Activated CD8-positive, alpha-beta T cell treated with anti-CD3 and anti-CD28 coated beads for 36 hours (primary cell): ENCODE data around the gene RNF7. TPM values are rescaled to one million over a fixed set of nuclear protein-coding genes. Genes with fewer than 3 reads are reported as not detected.

Source experiments
- ATAC-seq: fragments of 200-7000 bp; cut with Tn5 transposase; one replicate; pipeline ENCODE4 v1.10.0; 2021; ENCODE audit warnings: mild to moderate bottlenecking, moderate library complexity
- CTCF ChIA-PET: fragments of 350-600 bp; sonication (Branson Sonifier 250); formaldehyde crosslinking; loops from one replicate; lab custom pipeline; 2021; ENCODE audit warnings: antibody characterized with exemption; lab: Charles Lee
- POLR2A ChIA-PET: fragments of 350-600 bp; sonication (Branson Sonifier 250); formaldehyde crosslinking; loops from one replicate; lab custom pipeline; 2021; ENCODE audit warnings: antibody characterized with exemption; lab: Charles Lee
- DNase-seq: peaks from one replicate; pipeline ENCODE4 v3.0.0-alpha.2; 2020
- H3K27ac Mint-ChIP-seq: one replicate; pipeline ENCODE4 v1.8.0; 2021; ENCODE audit warnings: mild to moderate bottlenecking, mixed read lengths
- H3K27me3 Mint-ChIP-seq: one replicate; pipeline ENCODE4 v1.8.0; 2021; ENCODE audit warnings: mixed read lengths
- H3K36me3 Mint-ChIP-seq: one replicate; pipeline ENCODE4 v1.8.0; 2021; ENCODE audit warnings: low read depth, mixed read lengths
- H3K4me1 Mint-ChIP-seq: one replicate; pipeline ENCODE4 v1.8.0; 2021; ENCODE audit warnings: low read depth, mixed read lengths
- H3K4me3 Mint-ChIP-seq: one replicate; pipeline ENCODE4 v1.8.0; 2021; ENCODE audit warnings: mild to moderate bottlenecking, moderate library complexity, mixed read lengths
- H3K9me3 Mint-ChIP-seq: one replicate; pipeline ENCODE4 v1.8.0; 2021; ENCODE audit warnings: mixed read lengths
- CTCF ChIP-seq: fragments of 200-600 bp; IDR thresholded peaks from one replicate; pipeline ENCODE4 v1.8.0; 2022; ENCODE audit warnings: antibody characterized with exemption, mild to moderate bottlenecking
- intact Hi-C: fragments of 100-400 bp; cut with micrococcal nuclease; formaldehyde crosslinking; loops from one replicate; pipeline ENCODE4 v1.10.0; 2022
- total RNA-seq, 2 experiments: library from RNA; stranded (reverse); gene quantifications; one replicate each; pipeline ENCODE4 v1.2.3, GENCODE V29; 2021

Gene RNF7
- total RNA-seq, 2 experiments from 2014 or later = 56.1 to 57.9 TPM

- ATAC-seq (no peak), DNase-seq (no peak)
- Mint-ChIP-seq H3K27me3 (no peaks in the 10 kb centered on the region), H3K4me3 (no peak overlapping the region), H3K27ac (no peak overlapping the region), H3K4me1 (peaks cover 5% of the 10 kb centered on the region), H3K9me3 (no peaks in the 10 kb centered on the region), H3K36me3 (no peaks in the 10 kb centered on the region)
- ChIA-PET CTCF (interaction anchor here (0.7 kb wide), 1 partner anchor 51 kb away, joined by 3 read pairs; no protein-coding TSS in a partner anchor), POLR2A (no interaction called here)
- intact Hi-C loops = no loop called here
- no peak for TF ChIP-seq CTCF
These were observed 51.2 kb downstream of the RNF7 start for GRCh38 chr3:141789281-141789680.

DNA sequence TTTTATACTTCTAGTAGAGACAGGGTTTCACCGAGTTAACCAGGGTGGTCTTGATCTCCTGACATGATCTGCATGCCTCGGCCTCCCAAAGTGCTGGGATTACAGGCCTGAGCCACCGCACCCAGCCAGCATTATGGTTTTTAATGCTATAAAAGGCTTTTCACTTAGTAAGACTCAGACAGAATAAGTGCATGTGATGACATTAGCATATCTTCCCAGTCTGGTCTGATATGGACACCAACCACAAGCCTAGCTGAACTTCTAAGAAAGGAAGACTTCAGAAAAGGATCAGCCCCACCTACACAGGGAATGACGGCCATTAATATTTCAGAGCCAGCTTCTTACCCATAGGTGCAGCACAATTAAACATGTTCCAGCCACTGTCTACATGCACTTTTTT lies 52.1 kb downstream of the RNF7 start:
- Mint-ChIP-seq H3K27me3 (no peaks in the 10 kb centered on the region), H3K27ac (no peak overlapping the region), H3K4me3 (no peak overlapping the region), H3K36me3 (no peaks in the 10 kb centered on the region), H3K9me3 (no peaks in the 10 kb centered on the region), H3K4me1 (peaks cover 14% of the 10 kb centered on the region)
- DNase-seq (no peak), ATAC-seq (no peak)
- intact Hi-C loops = no loop called here
- ChIA-PET POLR2A (no interaction called here), CTCF (interaction anchor here (0.7 kb wide), 1 partner anchor 51 kb away, joined by 3 read pairs; no protein-coding TSS in a partner anchor)
- TF ChIP-seq CTCF = no peak

DNA sequence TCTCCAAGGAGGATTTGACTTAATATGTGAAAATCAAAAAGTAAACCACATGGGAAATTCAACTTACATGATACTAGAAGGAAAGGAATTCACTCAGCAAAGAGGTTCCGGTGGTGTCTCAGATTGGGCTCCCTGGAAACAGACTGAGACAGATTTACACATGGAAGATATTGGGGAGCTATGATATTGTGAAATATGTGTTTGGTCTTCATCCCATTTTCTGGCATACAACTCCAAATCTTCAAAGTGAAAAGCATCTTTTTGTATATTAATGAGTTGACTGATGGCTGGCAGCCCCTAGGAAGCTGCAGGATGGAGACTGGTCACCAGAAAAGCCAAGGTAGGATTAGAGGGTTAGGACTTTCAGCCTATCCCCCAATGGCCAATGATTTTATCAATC lies 54.4 kb downstream of the RNF7 start:
- no peak overlapping the region for H3K4me3 Mint-ChIP-seq
- H3K9me3 Mint-ChIP-seq = no peaks in the 10 kb centered on the region
- H3K27ac Mint-ChIP-seq = no peak overlapping the region
- intact Hi-C loops = no loop called here
- H3K4me1 Mint-ChIP-seq = peaks cover 35% of the 10 kb centered on the region
- no peak for TF ChIP-seq CTCF
- POLR2A ChIA-PET = interaction anchor here (1.1 kb wide), 1 partner anchor 15 kb away, joined by 3 read pairs; no protein-coding TSS in a partner anchor
- DNase-seq = no peak
- no peaks in the 10 kb centered on the region for H3K36me3 Mint-ChIP-seq
- no peaks in the 10 kb centered on the region for H3K27me3 Mint-ChIP-seq
- no peak for ATAC-seq
- CTCF ChIA-PET = interaction anchor here (1.1 to 1.7 kb wide), 2 partner anchors 40 to 83 kb away, joined by 3 to 4 read pairs; no protein-coding TSS in a partner anchor

- ChIA-PET POLR2A (interaction anchor here (1.4 kb wide), 1 partner anchor 14 kb away, joined by 3 read pairs; no protein-coding TSS in a partner anchor), CTCF (interaction anchor here (1.1 kb wide), 1 partner anchor 41 kb away, joined by 3 read pairs; no protein-coding TSS in a partner anchor)
- DNase-seq (no peak), ATAC-seq (no peak)
- H3K9me3 Mint-ChIP-seq = no peaks in the 10 kb centered on the region
- intact Hi-C loops = no loop called here
- no peaks in the 10 kb centered on the region for H3K27me3 Mint-ChIP-seq
- no peak overlapping the region for H3K4me3 Mint-ChIP-seq
- no peak overlapping the region for H3K27ac Mint-ChIP-seq
- H3K4me1 Mint-ChIP-seq = peaks cover 46% of the 10 kb centered on the region
- H3K36me3 Mint-ChIP-seq = no peaks in the 10 kb centered on the region
- TF ChIP-seq CTCF = no peak
These were observed 55.6 kb downstream of the RNF7 start for GRCh38 chr3:141793476-141794260.

DNA sequence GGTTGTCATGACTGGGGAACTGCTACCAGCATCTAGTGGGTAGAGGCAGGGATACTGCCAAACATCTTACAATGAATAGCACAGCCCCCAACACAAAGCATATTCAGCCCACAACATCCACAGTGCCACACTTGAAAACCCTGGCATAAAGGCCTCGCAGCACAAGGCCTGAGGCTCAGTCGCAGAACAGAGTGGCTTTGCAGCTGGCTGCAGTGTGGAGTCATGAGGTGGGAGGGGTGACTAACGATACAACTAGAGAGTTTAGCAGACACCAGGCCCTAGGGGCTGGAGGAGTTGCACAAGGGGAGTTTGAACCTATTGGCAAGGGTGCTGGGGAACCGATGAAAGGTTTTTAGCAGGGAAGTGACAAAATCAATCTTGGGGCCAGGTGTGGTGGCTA lies 57.2 kb downstream of the RNF7 start:
- no peak for TF ChIP-seq CTCF
- ChIA-PET POLR2A (interaction anchor here (0.7 to 3.6 kb wide), 6 partner anchors 16 to 117 kb away, joined by 3 to 19 read pairs (median 8); partner anchors contain the start of genes ATP1B3 and RNF7), CTCF (interaction anchor here (1.0 to 2.7 kb wide), 2 partner anchors 57 kb away, joined by 3 to 15 read pairs; partner anchors contain the start of gene RNF7)
- peak; percentile 6 for ATAC-seq
- DNase-seq = peak; percentile 53
- Mint-ChIP-seq H3K36me3 (no peaks in the 10 kb centered on the region), H3K27me3 (no peaks in the 10 kb centered on the region), H3K27ac (peak overlapping the region; percentile 99), H3K4me3 (no peak overlapping the region), H3K9me3 (no peaks in the 10 kb centered on the region), H3K4me1 (peaks cover 51% of the 10 kb centered on the region)
- intact Hi-C loops = loop anchor here (5.0 kb wide), 1 partner anchor 82 kb away; the partner anchor contains the start of gene ATP1B3
